Cardiac muscle cell (in vitro differentiated cells and primary cell): ENCODE results near the gene UBE2D2. TPM values are rescaled to one million over a fixed set of nuclear protein-coding genes. Genes with fewer than 3 reads are reported as not detected.
A peak's percentile ranks its signal among the peaks of the same experiment; 100 is the strongest.

Source experiments
- DNase-seq, 2 donors: peaks; one replicate each; pipeline versions ENCODE4 v3.0.0 to v3.0.0-alpha.2; 2010 to 2017; ENCODE audit warnings: low read depth in 1 of 2, low spot score in 1 of 2
- H3K27ac ChIP-seq: fragments of 200-600 bp; sonication (generic); 2 replicates; pipeline ENCODE4 v1.5.1; 2016
- H3K27me3 ChIP-seq: fragments of 200-600 bp; sonication (generic); 2 replicates; pipeline ENCODE4 v1.6.0; 2016; ENCODE audit warnings: control low read depth
- H3K36me3 ChIP-seq: fragments of 200-600 bp; sonication (generic); 2 replicates; pipeline ENCODE4 v1.5.1; 2016; ENCODE audit warnings: control low read depth
- H3K4me1 ChIP-seq: fragments of 200-600 bp; sonication (generic); 2 replicates; pipeline ENCODE4 v1.8.1; 2017; ENCODE audit warnings: low read depth, mild to moderate bottlenecking, mixed run types
- H3K4me3 ChIP-seq: fragments of 200-600 bp; sonication (generic); 2 replicates; pipeline ENCODE4 v1.5.1; 2016; ENCODE audit warnings: mild to moderate bottlenecking
- H3K9me3 ChIP-seq: fragments of 200-600 bp; sonication (generic); 2 replicates; pipeline ENCODE4 v1.5.1; 2017; ENCODE audit warnings: low read depth, mild to moderate bottlenecking, control low read depth
- CTCF ChIP-seq: IDR thresholded peaks from 2 replicates; pipeline ENCODE4 v1.5.1; 2012; ENCODE audit warnings: low read depth, mild to moderate bottlenecking, low read length
- polyA plus RNA-seq: library from polyadenylated mRNA; unstranded; fragments of >200 nt; fragmentation: Nextera tagmentation; extraction: Ambion mirVana; gene quantifications from 2 replicates; pipeline ENCODE4 v1.2.1, GENCODE V29; 2016
- total RNA-seq: library from RNA; depleted of rRNA; stranded (reverse); fragments of >200 nt; gene quantifications from 2 replicates; pipeline ENCODE4 v1.2.3, GENCODE V29; 2016

The UBE2D2 gene
- total and polyA plus RNA-seq, 2 experiments from 2014 or later, result 236 to 338 TPM

- Histone ChIP-seq H3K4me3 (no peak overlapping the region), H3K9me3 (no peaks in the 10 kb centered on the region), H3K27ac (no peak overlapping the region), H3K27me3 (no peaks in the 10 kb centered on the region), H3K4me1 (peaks cover 7% of the 10 kb centered on the region), H3K36me3 (no peaks in the 10 kb centered on the region)
- no peak for TF ChIP-seq CTCF
- DNase-seq, result no peak
These were observed 10.4 kb downstream of the UBE2D2 start for GRCh38 chr5:139571543-139571942.

GRCh38 chr5:139571966-139572365 lies 10.8 kb downstream of the UBE2D2 start:
- DNase-seq, result no peak
- no peak for TF ChIP-seq CTCF
- Histone ChIP-seq H3K4me3 (no peak overlapping the region), H3K9me3 (no peaks in the 10 kb centered on the region), H3K36me3 (no peaks in the 10 kb centered on the region), H3K27ac (no peak overlapping the region), H3K27me3 (no peaks in the 10 kb centered on the region), H3K4me1 (peaks cover 8% of the 10 kb centered on the region)

GRCh38 chr5:139574641-139575312 lies 13.6 kb downstream of the UBE2D2 start:
- Histone ChIP-seq H3K27me3 (no peaks in the 10 kb centered on the region), H3K9me3 (no peaks in the 10 kb centered on the region), H3K4me1 (peaks cover 21% of the 10 kb centered on the region), H3K4me3 (no peak overlapping the region), H3K36me3 (no peaks in the 10 kb centered on the region), H3K27ac (no peak overlapping the region)
- DNase-seq, result peak; percentile 56 to 68
- TF ChIP-seq CTCF, result peak; percentile 77

- H3K4me3 ChIP-seq, result no peak overlapping the region
- H3K4me1 ChIP-seq, result peaks cover 21% of the 10 kb centered on the region
- H3K27me3 ChIP-seq, result no peaks in the 10 kb centered on the region
- no peak overlapping the region for H3K27ac ChIP-seq
- DNase-seq, result no peak
- TF ChIP-seq CTCF, result no peak
- no peaks in the 10 kb centered on the region for H3K36me3 ChIP-seq
- H3K9me3 ChIP-seq, result no peaks in the 10 kb centered on the region
These were observed 14.1 kb downstream of the UBE2D2 start for GRCh38 chr5:139575313-139575646.

- TF ChIP-seq CTCF, result no peak
- Histone ChIP-seq H3K36me3 (no peaks in the 10 kb centered on the region), H3K4me3 (no peak overlapping the region), H3K9me3 (no peaks in the 10 kb centered on the region), H3K4me1 (peaks cover 21% of the 10 kb centered on the region), H3K27ac (no peak overlapping the region), H3K27me3 (no peaks in the 10 kb centered on the region)
- DNase-seq, result no peak
These were observed 14.6 kb downstream of the UBE2D2 start for GRCh38 chr5:139575751-139576150.
